OCI-LY1 (cell line): ENCODE data around the gene PUS10.
A peak's percentile ranks its signal among the peaks of the same experiment; 100 is the strongest.
"Not testable (repeated sequence)": the region's sequence is repeated elsewhere in the genome, so short reads cannot be mapped to it uniquely, and the experiment has no call there.

Experiments used
- H2AFZ ChIP-seq: fragments of 200-600 bp; sonication (generic), shearing (Covaris generic); 2 replicates; pipeline ENCODE4 v1.6.0; 2014; ENCODE audit warnings: antibody characterized with exemption, mild to moderate bottlenecking, low read length
- H3F3A ChIP-seq: fragments of 200-600 bp; sonication (generic), shearing (Covaris generic); 2 replicates; pipeline ENCODE4 v1.6.0; 2014; ENCODE audit warnings: mild to moderate bottlenecking, antibody characterized with exemption, low read length, moderate library complexity; ENCODE audit not compliant: insufficient read depth
- H3K27ac ChIP-seq: fragments of 200-600 bp; sonication (generic); 2 replicates; pipeline ENCODE4 v1.5.1; 2014; ENCODE audit warnings: low read length, mixed run types, mild to moderate bottlenecking, low read depth; ENCODE audit not compliant: poor library complexity, severe bottlenecking
- H3K27me3 ChIP-seq: fragments of 200-600 bp; sonication (generic); 2 replicates; pipeline ENCODE4 v1.6.0; 2014; ENCODE audit warnings: antibody characterized with exemption, mild to moderate bottlenecking, low read length, moderate library complexity; ENCODE audit not compliant: insufficient read depth
- H3K36me3 ChIP-seq: fragments of 200-600 bp; sonication (generic); 2 replicates; pipeline ENCODE4 v1.6.1; 2014; ENCODE audit warnings: mild to moderate bottlenecking, antibody characterized with exemption, low read length, moderate library complexity, mixed read lengths; ENCODE audit not compliant: insufficient read depth
- H3K4me1 ChIP-seq: fragments of 200-600 bp; sonication (generic); 2 replicates; pipeline ENCODE4 v1.5.1; 2014; ENCODE audit warnings: mild to moderate bottlenecking, low read length, moderate library complexity; ENCODE audit not compliant: insufficient read depth, severe bottlenecking
- H3K4me2 ChIP-seq: fragments of 200-600 bp; sonication (generic), shearing (Covaris generic); 2 replicates; pipeline ENCODE4 v1.6.1; 2014; ENCODE audit warnings: low read length
- H3K4me3 ChIP-seq: fragments of 200-600 bp; sonication (generic); 2 replicates; pipeline ENCODE4 v1.5.1; 2014; ENCODE audit warnings: low read length, low read depth, mild to moderate bottlenecking, mixed read lengths; ENCODE audit not compliant: poor library complexity, severe bottlenecking
- H3K79me2 ChIP-seq: fragments of 200-600 bp; shearing (Covaris generic); 2 replicates; pipeline ENCODE4 v1.6.1; 2016; ENCODE audit warnings: mixed run types, low read length, mixed read lengths; ENCODE audit not compliant: insufficient read depth
- H3K9ac ChIP-seq: fragments of 200-600 bp; sonication (generic), shearing (Covaris generic); 2 replicates; pipeline ENCODE4 v1.6.1; 2014; ENCODE audit warnings: mild to moderate bottlenecking, low read length, mixed read lengths
- H3K9me2 ChIP-seq: fragments of 200-600 bp; sonication (generic), shearing (Covaris generic); 2 replicates; pipeline ENCODE4 v1.6.1; 2014; ENCODE audit warnings: low read depth, mild to moderate bottlenecking, low read length, mixed read lengths
- H3K9me3 ChIP-seq: fragments of 200-600 bp; shearing (Covaris generic); 2 replicates; pipeline ENCODE4 v1.6.1; 2014; ENCODE audit warnings: low read length, mixed read lengths
- H4K20me1 ChIP-seq: fragments of 200-600 bp; sonication (generic), shearing (Covaris generic); 2 replicates; pipeline ENCODE4 v1.6.0; 2016; ENCODE audit warnings: mild to moderate bottlenecking, low read length; ENCODE audit not compliant: insufficient read depth
- CTCF ChIP-seq: fragments of 200-600 bp; sonication (generic), shearing (Covaris generic); IDR thresholded peaks from 2 replicates; pipeline ENCODE4 v1.5.1; 2017; ENCODE audit warnings: mild to moderate bottlenecking, antibody characterized with exemption, low read length, moderate library complexity, mixed read lengths
- EZH2 ChIP-seq: fragments of 200-600 bp; sonication (generic), shearing (Covaris generic); IDR thresholded peaks from 2 replicates; pipeline ENCODE4 v1.8.0; 2017; ENCODE audit warnings: borderline replicate concordance, mixed run types, mild to moderate bottlenecking, antibody characterized with exemption, low read length, moderate library complexity, mixed read lengths

Gene PUS10

DNA sequence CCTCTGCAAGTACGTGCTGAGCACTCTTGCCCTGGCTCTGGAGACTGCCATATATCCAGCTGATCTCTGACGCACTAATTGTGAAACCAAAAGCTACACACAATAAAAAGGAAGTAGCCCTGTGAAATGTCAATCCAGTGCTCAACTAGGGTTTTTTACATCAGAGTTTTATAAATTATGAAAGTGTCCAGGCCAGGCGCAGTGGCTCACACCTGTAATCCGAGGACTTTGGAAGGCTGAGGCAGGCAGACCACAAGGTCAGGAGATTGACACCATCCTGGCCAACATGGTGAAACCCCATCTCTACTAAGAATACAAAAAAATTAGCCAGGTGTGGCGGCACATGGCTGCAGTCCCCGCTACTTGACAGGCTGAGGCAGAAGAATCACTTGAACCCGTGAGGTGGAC is 25.1 kb downstream of the PUS10 start:
- no peak; the same call in 1 of the 2 replicates for TF ChIP-seq CTCF
- TF ChIP-seq EZH2 = no peak
- H3K4me2 ChIP-seq = peak overlapping the region; percentile 66
- peak overlapping the region; percentile 90 for H3K27ac ChIP-seq
- H3K4me3 ChIP-seq = peak overlapping the region; percentile 27
- H3K27me3 ChIP-seq = no peaks in the 10 kb centered on the region
- H3K4me1 ChIP-seq = peaks cover 50% of the 10 kb centered on the region
- H3F3A ChIP-seq = no peaks in the 10 kb centered on the region
- no peaks in the 10 kb centered on the region for H4K20me1 ChIP-seq
- 0 out of 2 replicates have a peak overlapping the region, but pooled peaks have one; percentile 7 for H2AFZ ChIP-seq
- H3K36me3 ChIP-seq = peaks cover 11% of the 10 kb centered on the region; the same call in 1 of the 2 replicates
- H3K9ac ChIP-seq = peak overlapping the region; percentile 50
- H3K9me2 ChIP-seq = no peaks in the 10 kb centered on the region
- no peaks in the 10 kb centered on the region for H3K79me2 ChIP-seq
- H3K9me3 ChIP-seq = 0 out of 2 replicates have a peak, but pooled peaks cover 2% of the 10 kb centered on the region

- H3K36me3 ChIP-seq = peaks cover 11% of the 10 kb centered on the region; the same call in 1 of the 2 replicates
- 0 out of 2 replicates have a peak, but pooled peaks cover 2% of the 10 kb centered on the region for H3K9me3 ChIP-seq
- H3K27me3 ChIP-seq = no peaks in the 10 kb centered on the region
- H3F3A ChIP-seq = no peaks in the 10 kb centered on the region
- peaks cover 52% of the 10 kb centered on the region for H3K4me1 ChIP-seq
- no peak for TF ChIP-seq CTCF
- no peak for TF ChIP-seq EZH2
- no peak overlapping the region for H3K27ac ChIP-seq
- no peak overlapping the region for H3K4me2 ChIP-seq
- H3K79me2 ChIP-seq = no peaks in the 10 kb centered on the region
- no peak overlapping the region for H2AFZ ChIP-seq
- no peak overlapping the region for H3K4me3 ChIP-seq
- no peaks in the 10 kb centered on the region for H3K9me2 ChIP-seq
- H3K9ac ChIP-seq = no peak overlapping the region
- no peaks in the 10 kb centered on the region for H4K20me1 ChIP-seq
Measured at GRCh38 chr2:60991644-60992043, 26.4 kb downstream of the PUS10 start.

GRCh38 chr2:60989259-60989658 is 28.8 kb downstream of the PUS10 start:
- peak overlapping the region; percentile 19 for H3K27ac ChIP-seq
- no peaks in the 10 kb centered on the region for H3K27me3 ChIP-seq
- no peak for TF ChIP-seq EZH2
- no peak overlapping the region for H3K4me2 ChIP-seq
- 0 out of 2 replicates have a peak, but pooled peaks cover 2% of the 10 kb centered on the region for H3K9me3 ChIP-seq
- no peaks in the 10 kb centered on the region for H3F3A ChIP-seq
- H3K4me1 ChIP-seq = peaks cover 56% of the 10 kb centered on the region
- H3K36me3 ChIP-seq = peaks cover 11% of the 10 kb centered on the region; the same call in 1 of the 2 replicates
- no peak overlapping the region for H3K9ac ChIP-seq
- H3K9me2 ChIP-seq = no peaks in the 10 kb centered on the region
- no peaks in the 10 kb centered on the region for H4K20me1 ChIP-seq
- H2AFZ ChIP-seq = no peak overlapping the region
- H3K79me2 ChIP-seq = no peaks in the 10 kb centered on the region
- no peak overlapping the region for H3K4me3 ChIP-seq

DNA sequence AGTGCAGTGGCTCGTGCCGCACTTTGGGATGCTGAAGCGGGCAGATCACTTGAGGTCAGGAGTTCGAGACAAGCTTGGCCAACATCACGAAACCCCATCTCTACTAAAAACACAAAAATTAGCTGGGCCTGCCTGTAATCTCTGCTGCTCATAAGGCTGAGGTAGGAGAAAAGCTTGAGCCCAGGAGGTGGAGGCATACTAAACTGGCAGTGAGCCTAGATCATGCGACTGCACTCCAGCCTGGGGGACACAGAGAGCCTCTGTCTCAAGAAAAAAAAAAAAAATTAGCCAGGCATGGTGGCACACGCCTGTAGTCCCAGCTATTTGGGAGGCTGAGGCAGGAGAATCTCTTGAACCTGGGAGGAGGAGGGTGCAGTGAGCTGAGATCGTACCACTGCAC is 30.4 kb downstream of the PUS10 start:
- Histone ChIP-seq H3K4me1 (peaks cover 46% of the 10 kb centered on the region), H3K36me3 (peaks cover 11% of the 10 kb centered on the region; the same call in 1 of the 2 replicates), H3K4me2 (peak overlapping the region; percentile 49), H3K27ac (peak overlapping the region; percentile 72)
- H3F3A ChIP-seq, H3K9me2 ChIP-seq, H3K4me3 ChIP-seq, H3K27me3 ChIP-seq, H3K9ac ChIP-seq, H4K20me1 ChIP-seq, H2AFZ ChIP-seq, H3K9me3 ChIP-seq, H3K79me2 ChIP-seq: not testable (repeated sequence)
